Erythroblast (primary cell): ENCODE data around the gene NIPSNAP2.
"Not testable (repeated sequence)": the region's sequence is repeated elsewhere in the genome, so short reads cannot be mapped to it uniquely, and the experiment has no call there.

Experiments used
- GATA1 ChIP-seq: IDR thresholded peaks from 2 replicates; pipeline ENCODE4 v1.6.1; 2011; ENCODE audit warnings: low read depth, mild to moderate bottlenecking, control low read depth, low read length, moderate library complexity
- POLR2A ChIP-seq: IDR thresholded peaks from 2 replicates; pipeline ENCODE4 v1.6.1; 2011; ENCODE audit warnings: mild to moderate bottlenecking, low read length

GRCh38 chr7:56031556-56031955 lies 67.2 kb downstream of the NIPSNAP2 start:
- TF ChIP-seq POLR2A, GATA1: not testable (repeated sequence)
